Activated B cell treated with CpG ODN at 0.5 μM for 24 hours (primary cell): ENCODE data around the gene TMEM270. TPM values are rescaled to one million over a fixed set of nuclear protein-coding genes. Genes with fewer than 3 reads are reported as not detected.
"Not testable (repeated sequence)": the region's sequence is repeated elsewhere in the genome, so short reads cannot be mapped to it uniquely, and the experiment has no call there.

Source experiments
- ATAC-seq: fragments of 200-7000 bp; cut with Tn5 transposase; one replicate; pipeline ENCODE4 v1.10.0; 2021; ENCODE audit warnings: low read depth, mild to moderate bottlenecking, moderate library complexity
- CTCF ChIA-PET: fragments of 350-600 bp; sonication (Branson Sonifier 250); formaldehyde crosslinking; loops from one replicate; lab custom pipeline; 2021; ENCODE audit warnings: antibody characterized with exemption; lab: Charles Lee
- POLR2A ChIA-PET: fragments of 350-600 bp; sonication (Branson Sonifier 250); formaldehyde crosslinking; loops from one replicate; lab custom pipeline; 2021; ENCODE audit warnings: antibody characterized with exemption; lab: Charles Lee
- DNase-seq: peaks from one replicate; pipeline ENCODE4 v3.0.0; 2022
- H3K27ac Mint-ChIP-seq: one replicate; pipeline ENCODE4 v1.8.0; 2020; ENCODE audit warnings: mixed read lengths
- H3K27me3 Mint-ChIP-seq: one replicate; pipeline ENCODE4 v1.8.0; 2021; ENCODE audit warnings: mixed read lengths
- H3K36me3 Mint-ChIP-seq: one replicate; pipeline ENCODE4 v1.8.0; 2021; ENCODE audit warnings: low read depth, mixed read lengths
- H3K4me1 Mint-ChIP-seq: one replicate; pipeline ENCODE4 v1.8.0; 2021; ENCODE audit warnings: mixed read lengths
- H3K4me3 Mint-ChIP-seq: one replicate; pipeline ENCODE4 v1.8.0; 2020; ENCODE audit warnings: mild to moderate bottlenecking, mixed read lengths
- H3K9me3 Mint-ChIP-seq: one replicate; pipeline ENCODE4 v1.8.0; 2020; ENCODE audit warnings: mixed read lengths
- intact Hi-C: fragments of 100-400 bp; cut with micrococcal nuclease; formaldehyde crosslinking; loops from one replicate; pipeline ENCODE4 v1.15.1; 2024
- total RNA-seq: library from RNA; stranded (reverse); gene quantifications from 2 replicates; pipeline ENCODE4 v1.2.3, GENCODE V29; 2022
- TF ChIP-seq, protein P1 (sequence below): fragments of 200-600 bp; IDR thresholded peaks from one replicate; pipeline ENCODE4 v1.8.0; 2022; ENCODE audit warnings: antibody characterized with exemption, mild to moderate bottlenecking

Gene TMEM270
- total RNA-seq, 1 donor from 2014 or later = not detected

DNA sequence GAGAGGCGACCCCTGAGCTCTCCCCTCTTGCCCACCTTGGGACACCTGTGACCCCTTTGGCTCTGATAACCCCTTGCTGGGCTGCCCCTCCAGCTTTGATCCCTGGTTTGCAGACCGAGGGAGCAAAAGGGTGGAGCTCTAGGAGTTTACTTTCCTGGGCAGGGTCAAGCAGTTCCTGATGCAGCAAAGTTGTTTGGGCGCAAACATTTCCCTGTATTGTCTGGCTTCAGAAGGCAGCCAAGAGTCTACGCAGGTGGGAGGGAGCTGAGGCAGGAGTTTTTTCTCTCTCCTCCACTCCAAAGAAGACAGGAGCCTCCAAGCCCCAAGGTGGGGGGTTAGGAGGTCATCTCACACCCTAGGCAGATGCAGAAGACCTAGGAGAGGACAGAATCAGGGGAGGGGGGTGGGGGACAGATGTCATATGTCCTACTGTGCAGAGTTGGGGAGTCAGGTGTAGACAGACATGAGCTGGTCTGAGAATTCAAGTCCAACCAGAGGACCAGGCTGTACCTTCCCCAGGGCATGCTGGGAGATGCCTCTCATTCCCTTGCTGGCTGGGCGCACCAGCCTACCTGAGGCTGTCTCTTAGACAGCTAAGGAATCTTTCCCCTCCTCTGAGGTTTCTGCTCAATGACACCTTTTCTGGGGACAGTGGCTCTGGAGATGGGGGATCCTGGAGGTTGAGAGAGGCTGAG lies 20.5 kb downstream of the TMEM270 start:
- no peaks in the 10 kb centered on the region for H3K4me1 Mint-ChIP-seq
- TF ChIP-seq, protein P1, sequence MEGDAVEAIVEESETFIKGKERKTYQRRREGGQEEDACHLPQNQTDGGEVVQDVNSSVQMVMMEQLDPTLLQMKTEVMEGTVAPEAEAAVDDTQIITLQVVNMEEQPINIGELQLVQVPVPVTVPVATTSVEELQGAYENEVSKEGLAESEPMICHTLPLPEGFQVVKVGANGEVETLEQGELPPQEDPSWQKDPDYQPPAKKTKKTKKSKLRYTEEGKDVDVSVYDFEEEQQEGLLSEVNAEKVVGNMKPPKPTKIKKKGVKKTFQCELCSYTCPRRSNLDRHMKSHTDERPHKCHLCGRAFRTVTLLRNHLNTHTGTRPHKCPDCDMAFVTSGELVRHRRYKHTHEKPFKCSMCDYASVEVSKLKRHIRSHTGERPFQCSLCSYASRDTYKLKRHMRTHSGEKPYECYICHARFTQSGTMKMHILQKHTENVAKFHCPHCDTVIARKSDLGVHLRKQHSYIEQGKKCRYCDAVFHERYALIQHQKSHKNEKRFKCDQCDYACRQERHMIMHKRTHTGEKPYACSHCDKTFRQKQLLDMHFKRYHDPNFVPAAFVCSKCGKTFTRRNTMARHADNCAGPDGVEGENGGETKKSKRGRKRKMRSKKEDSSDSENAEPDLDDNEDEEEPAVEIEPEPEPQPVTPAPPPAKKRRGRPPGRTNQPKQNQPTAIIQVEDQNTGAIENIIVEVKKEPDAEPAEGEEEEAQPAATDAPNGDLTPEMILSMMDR = no peak
- H3K9me3 Mint-ChIP-seq = no peaks in the 10 kb centered on the region
- peaks cover 8% of the 10 kb centered on the region for H3K27me3 Mint-ChIP-seq
- H3K27ac Mint-ChIP-seq = no peak overlapping the region
- ATAC-seq (no peak), DNase-seq (no peak)
- intact Hi-C loops = no loop called here
- ChIA-PET CTCF (no interaction called here), POLR2A (no interaction called here)
- no peak overlapping the region for H3K4me3 Mint-ChIP-seq
- H3K36me3 Mint-ChIP-seq = no peaks in the 10 kb centered on the region

DNA sequence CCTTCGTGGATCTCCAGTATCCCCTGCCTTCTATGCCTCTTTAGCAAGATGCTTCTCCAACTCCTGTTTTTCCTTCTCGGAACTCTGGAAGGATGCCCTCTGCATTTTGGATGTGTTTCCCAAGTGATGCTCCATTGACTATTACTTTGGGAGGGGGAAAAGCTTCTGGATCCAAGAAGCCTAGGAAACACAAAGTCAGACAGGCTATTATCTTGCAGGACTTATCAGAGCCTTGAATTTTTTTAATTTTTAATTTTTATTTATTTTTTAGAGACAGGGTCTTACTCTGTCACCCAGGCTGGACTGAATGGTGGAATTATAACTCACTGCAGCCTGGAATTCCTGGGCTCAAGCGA lies 21.1 kb downstream of the TMEM270 start:
- no peaks in the 10 kb centered on the region for H3K36me3 Mint-ChIP-seq
- TF ChIP-seq, protein P1 = no peak
- intact Hi-C loops = no loop called here
- CTCF ChIA-PET = no interaction called here
- H3K9me3 Mint-ChIP-seq = no peaks in the 10 kb centered on the region
- H3K27ac Mint-ChIP-seq = no peak overlapping the region
- peaks cover 12% of the 10 kb centered on the region for H3K27me3 Mint-ChIP-seq
- H3K4me3 Mint-ChIP-seq = no peak overlapping the region
- POLR2A ChIA-PET = no interaction called here
- DNase-seq = no peak
- no peak for ATAC-seq
- no peaks in the 10 kb centered on the region for H3K4me1 Mint-ChIP-seq

DNA sequence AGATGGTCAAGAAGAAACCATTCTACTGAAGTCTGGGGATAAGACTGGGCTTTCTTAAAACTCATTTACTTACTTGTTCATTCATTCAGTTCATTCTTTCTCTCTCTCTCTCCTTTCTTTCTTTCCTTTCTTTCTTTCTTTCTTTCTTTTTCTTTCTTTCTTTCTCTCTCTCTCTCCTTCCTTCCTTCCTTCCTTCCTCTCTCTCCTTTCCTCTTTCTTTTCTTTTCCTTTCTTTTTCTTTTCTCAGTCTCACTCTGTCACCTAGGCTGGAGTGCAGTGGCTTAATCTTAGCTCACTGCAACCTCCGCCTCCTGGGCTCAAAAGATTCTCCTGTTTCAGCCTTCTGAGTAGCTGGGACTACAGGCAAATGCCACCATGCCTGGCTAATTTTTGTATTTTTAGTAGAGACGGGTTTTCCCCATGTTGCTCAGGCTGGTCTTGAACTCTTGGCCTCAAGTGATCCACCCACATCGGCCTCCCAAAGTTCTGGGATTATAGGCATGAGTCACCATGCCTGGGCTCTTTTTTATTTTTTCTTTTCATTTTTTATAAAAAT lies 24.0 kb downstream of the TMEM270 start:
- intact Hi-C loops = not testable (repeated sequence)

GRCh38 chr7:73885433-73885974 lies 24.5 kb downstream of the TMEM270 start:
- Mint-ChIP-seq H3K36me3 (no peaks in the 10 kb centered on the region), H3K4me3 (no peak overlapping the region), H3K27ac (no peak overlapping the region), H3K9me3 (no peaks in the 10 kb centered on the region), H3K27me3 (peaks cover 19% of the 10 kb centered on the region), H3K4me1 (no peaks in the 10 kb centered on the region)
- intact Hi-C loops = no loop called here
- DNase-seq = no peak
- TF ChIP-seq, protein P1 = no peak
- ChIA-PET POLR2A (no interaction called here), CTCF (no interaction called here)
- ATAC-seq = no peak

More for the DNA sequence above, 24.0 kb downstream of the TMEM270 start:
- peaks cover 22% of the 10 kb centered on the region for H3K27me3 Mint-ChIP-seq
- CTCF ChIA-PET, POLR2A ChIA-PET, H3K27ac Mint-ChIP-seq, ATAC-seq, H3K36me3 Mint-ChIP-seq, H3K9me3 Mint-ChIP-seq, DNase-seq, H3K4me1 Mint-ChIP-seq, H3K4me3 Mint-ChIP-seq: not testable (repeated sequence)

DNA sequence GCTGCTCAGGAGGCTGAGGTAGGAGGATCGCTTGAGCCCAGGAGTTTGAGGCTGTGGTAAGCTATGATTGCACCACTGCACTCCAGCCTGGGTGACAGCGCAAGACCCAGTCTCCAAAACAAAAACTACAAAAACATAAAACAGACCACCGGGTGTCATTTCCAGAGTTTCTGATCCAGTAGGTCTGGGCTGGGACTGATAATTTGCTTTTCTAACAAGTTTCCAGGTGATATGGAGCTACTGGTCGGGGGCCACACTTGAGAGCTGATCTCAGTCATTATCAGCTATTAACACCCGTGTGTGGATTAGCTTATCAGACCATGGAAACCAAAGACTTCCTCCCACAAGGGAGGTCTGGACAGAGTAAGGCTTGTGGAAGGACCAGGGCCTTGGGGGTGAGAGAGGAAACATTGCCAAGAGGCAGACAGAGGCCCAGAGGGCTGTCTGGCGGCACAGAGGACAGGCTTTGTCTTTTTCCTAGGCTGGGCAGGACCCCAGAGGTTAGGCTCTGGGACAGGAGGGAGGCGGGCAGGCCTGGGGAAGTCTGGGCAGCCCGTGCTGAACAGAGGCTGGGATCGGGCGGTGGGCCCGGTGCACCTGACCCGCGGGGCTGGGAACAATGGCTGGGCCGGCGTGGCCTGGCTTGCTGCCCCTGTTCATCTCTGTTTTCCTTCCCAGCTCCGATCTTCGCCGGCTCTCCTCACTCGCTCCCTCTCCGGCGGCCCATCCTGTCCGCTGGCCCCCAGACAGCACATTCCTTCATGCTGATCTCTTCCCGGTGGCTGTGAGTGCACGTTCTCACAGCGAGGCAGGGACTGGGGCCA lies 25.2 kb downstream of the TMEM270 start:
- H3K27ac Mint-ChIP-seq = no peak overlapping the region
- DNase-seq (no peak), ATAC-seq (no peak)
- TF ChIP-seq, protein P1 = no peak
- H3K4me1 Mint-ChIP-seq = no peaks in the 10 kb centered on the region
- H3K4me3 Mint-ChIP-seq = no peak overlapping the region
- peaks cover 18% of the 10 kb centered on the region for H3K27me3 Mint-ChIP-seq
- intact Hi-C loops = no loop called here
- no peaks in the 10 kb centered on the region for H3K36me3 Mint-ChIP-seq
- no peaks in the 10 kb centered on the region for H3K9me3 Mint-ChIP-seq
- POLR2A ChIA-PET = no interaction called here
- CTCF ChIA-PET = no interaction called here
